Osteocyte (in vitro differentiated cells): ENCODE data around the gene PRKAA1. TPM values are rescaled to one million over a fixed set of nuclear protein-coding genes. Genes with fewer than 3 reads are reported as not detected.
A peak's percentile ranks its signal among the peaks of the same experiment; 100 is the strongest.

Source experiments
- DNase-seq: peaks from one replicate; pipeline ENCODE4 v3.0.0; 2021; ENCODE audit warnings: mixed read lengths; ENCODE audit not compliant: unreplicated experiment; ENCODE audit errors: extremely low spot score
- H3K27ac Mint-ChIP-seq: one replicate; pipeline ENCODE4 v1.8.0; 2021; ENCODE audit warnings: mild to moderate bottlenecking, mixed read lengths; ENCODE audit not compliant: unreplicated experiment
- H3K27me3 Mint-ChIP-seq: one replicate; pipeline ENCODE4 v1.8.0; 2021; ENCODE audit warnings: mixed read lengths; ENCODE audit not compliant: unreplicated experiment
- H3K36me3 Mint-ChIP-seq: one replicate; pipeline ENCODE4 v1.8.0; 2021; ENCODE audit warnings: mixed read lengths; ENCODE audit not compliant: unreplicated experiment
- H3K4me1 Mint-ChIP-seq: one replicate; pipeline ENCODE4 v1.8.0; 2021; ENCODE audit warnings: mixed read lengths; ENCODE audit not compliant: unreplicated experiment
- H3K4me3 Mint-ChIP-seq: one replicate; pipeline ENCODE4 v1.8.0; 2021; ENCODE audit warnings: mild to moderate bottlenecking, moderate library complexity, mixed read lengths; ENCODE audit not compliant: unreplicated experiment
- H3K9me3 Mint-ChIP-seq: one replicate; pipeline ENCODE4 v1.8.0; 2021; ENCODE audit warnings: mixed read lengths; ENCODE audit not compliant: unreplicated experiment
- total RNA-seq: library from RNA; stranded (reverse); gene quantifications from 2 replicates; pipeline ENCODE4 v1.2.1, GENCODE V29; 2021
- TF ChIP-seq, protein P1 (sequence below): fragments of 200-600 bp; sonication (generic); IDR thresholded peaks from 2 replicates; pipeline ENCODE4 v1.5.0; 2021; ENCODE audit warnings: antibody characterized with exemption, mild to moderate bottlenecking, moderate library complexity

PRKAA1 gene
- total RNA-seq, 1 donor from 2014 or later, result 91.1 TPM

DNA sequence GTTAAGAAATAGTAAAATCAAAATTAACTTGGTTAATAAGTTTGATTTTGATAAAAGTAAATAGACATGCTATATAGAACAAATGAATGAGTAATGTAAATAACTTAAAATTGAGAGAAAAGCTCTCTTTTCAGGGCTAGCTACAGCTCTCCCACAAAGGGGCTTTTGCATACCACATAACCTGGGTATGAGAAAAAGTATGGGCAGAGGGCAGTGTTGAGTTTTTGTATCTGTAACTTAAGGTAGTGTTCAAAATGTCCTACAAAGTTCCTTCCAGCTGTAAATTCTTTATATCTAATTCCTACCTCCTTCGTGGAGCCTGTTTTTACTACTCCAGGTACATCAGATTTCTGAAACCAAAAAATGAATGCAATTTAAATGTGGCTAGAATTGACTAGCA, 23.6 kb downstream of the PRKAA1 start:
- no peak overlapping the region for H3K4me3 Mint-ChIP-seq
- no peaks in the 10 kb centered on the region for H3K9me3 Mint-ChIP-seq
- DNase-seq, result no peak
- H3K27ac Mint-ChIP-seq, result no peak overlapping the region
- TF ChIP-seq, protein P1, sequence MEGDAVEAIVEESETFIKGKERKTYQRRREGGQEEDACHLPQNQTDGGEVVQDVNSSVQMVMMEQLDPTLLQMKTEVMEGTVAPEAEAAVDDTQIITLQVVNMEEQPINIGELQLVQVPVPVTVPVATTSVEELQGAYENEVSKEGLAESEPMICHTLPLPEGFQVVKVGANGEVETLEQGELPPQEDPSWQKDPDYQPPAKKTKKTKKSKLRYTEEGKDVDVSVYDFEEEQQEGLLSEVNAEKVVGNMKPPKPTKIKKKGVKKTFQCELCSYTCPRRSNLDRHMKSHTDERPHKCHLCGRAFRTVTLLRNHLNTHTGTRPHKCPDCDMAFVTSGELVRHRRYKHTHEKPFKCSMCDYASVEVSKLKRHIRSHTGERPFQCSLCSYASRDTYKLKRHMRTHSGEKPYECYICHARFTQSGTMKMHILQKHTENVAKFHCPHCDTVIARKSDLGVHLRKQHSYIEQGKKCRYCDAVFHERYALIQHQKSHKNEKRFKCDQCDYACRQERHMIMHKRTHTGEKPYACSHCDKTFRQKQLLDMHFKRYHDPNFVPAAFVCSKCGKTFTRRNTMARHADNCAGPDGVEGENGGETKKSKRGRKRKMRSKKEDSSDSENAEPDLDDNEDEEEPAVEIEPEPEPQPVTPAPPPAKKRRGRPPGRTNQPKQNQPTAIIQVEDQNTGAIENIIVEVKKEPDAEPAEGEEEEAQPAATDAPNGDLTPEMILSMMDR, result no peak
- peaks cover 26% of the 10 kb centered on the region for H3K36me3 Mint-ChIP-seq
- H3K27me3 Mint-ChIP-seq, result no peaks in the 10 kb centered on the region
- H3K4me1 Mint-ChIP-seq, result peaks cover 13% of the 10 kb centered on the region

DNA sequence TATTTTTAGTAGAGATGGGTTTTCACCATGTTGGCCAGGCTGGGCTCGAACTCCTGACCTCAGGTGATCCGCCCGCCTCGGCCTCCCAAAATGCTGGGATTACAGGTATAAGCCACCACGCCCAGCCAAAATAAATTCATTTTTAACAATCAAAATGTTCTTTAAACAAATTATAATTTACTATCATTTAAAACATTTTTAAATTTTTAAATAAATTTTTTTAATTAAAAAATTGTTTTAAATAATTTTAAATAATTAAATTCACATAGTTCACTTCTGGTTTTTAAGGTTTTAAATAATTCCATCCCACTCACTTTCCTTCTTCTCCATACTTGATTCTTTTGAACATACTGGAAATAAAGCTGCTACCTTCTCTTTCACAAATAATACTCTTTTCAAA, 27.4 kb downstream of the PRKAA1 start:
- Mint-ChIP-seq H3K9me3 (no peaks in the 10 kb centered on the region), H3K27me3 (no peaks in the 10 kb centered on the region), H3K4me3 (no peak overlapping the region), H3K27ac (no peak overlapping the region), H3K4me1 (peaks cover 3% of the 10 kb centered on the region), H3K36me3 (peaks cover 44% of the 10 kb centered on the region)
- DNase-seq, result no peak
- TF ChIP-seq, protein P1, result no peak

GRCh38 chr5:40762705-40763104, 35.5 kb downstream of the PRKAA1 start:
- H3K4me3 Mint-ChIP-seq, result no peak overlapping the region
- peaks cover 45% of the 10 kb centered on the region for H3K36me3 Mint-ChIP-seq
- no peak overlapping the region for H3K27ac Mint-ChIP-seq
- H3K4me1 Mint-ChIP-seq, result no peaks in the 10 kb centered on the region
- TF ChIP-seq, protein P1, result no peak
- no peaks in the 10 kb centered on the region for H3K27me3 Mint-ChIP-seq
- H3K9me3 Mint-ChIP-seq, result no peaks in the 10 kb centered on the region
- no peak for DNase-seq

DNA sequence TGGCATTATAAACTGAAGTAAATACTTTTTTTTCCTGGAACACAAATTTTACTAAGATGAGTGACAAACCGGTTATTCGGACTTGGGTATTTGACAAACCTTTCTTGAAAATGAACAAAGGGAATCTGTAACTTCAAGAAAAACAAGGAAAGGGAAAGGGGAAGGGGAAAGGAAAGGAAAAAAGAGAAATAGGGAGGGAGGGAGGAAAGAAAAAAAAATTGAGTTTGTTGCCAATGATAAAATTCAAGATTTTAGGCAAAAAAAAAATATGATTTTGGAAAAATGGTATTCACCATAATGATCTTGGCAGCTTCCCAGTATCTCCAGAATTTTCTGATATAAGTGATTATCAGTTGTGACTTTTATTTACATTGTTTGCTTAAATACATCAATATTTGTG, 40.8 kb downstream of the PRKAA1 start:
- no peak overlapping the region for H3K4me3 Mint-ChIP-seq
- H3K27me3 Mint-ChIP-seq, result no peaks in the 10 kb centered on the region
- H3K27ac Mint-ChIP-seq, result no peak overlapping the region
- H3K9me3 Mint-ChIP-seq, result no peaks in the 10 kb centered on the region
- peaks cover 12% of the 10 kb centered on the region for H3K36me3 Mint-ChIP-seq
- DNase-seq, result no peak
- TF ChIP-seq, protein P1, result no peak
- H3K4me1 Mint-ChIP-seq, result peaks cover 3% of the 10 kb centered on the region

DNA sequence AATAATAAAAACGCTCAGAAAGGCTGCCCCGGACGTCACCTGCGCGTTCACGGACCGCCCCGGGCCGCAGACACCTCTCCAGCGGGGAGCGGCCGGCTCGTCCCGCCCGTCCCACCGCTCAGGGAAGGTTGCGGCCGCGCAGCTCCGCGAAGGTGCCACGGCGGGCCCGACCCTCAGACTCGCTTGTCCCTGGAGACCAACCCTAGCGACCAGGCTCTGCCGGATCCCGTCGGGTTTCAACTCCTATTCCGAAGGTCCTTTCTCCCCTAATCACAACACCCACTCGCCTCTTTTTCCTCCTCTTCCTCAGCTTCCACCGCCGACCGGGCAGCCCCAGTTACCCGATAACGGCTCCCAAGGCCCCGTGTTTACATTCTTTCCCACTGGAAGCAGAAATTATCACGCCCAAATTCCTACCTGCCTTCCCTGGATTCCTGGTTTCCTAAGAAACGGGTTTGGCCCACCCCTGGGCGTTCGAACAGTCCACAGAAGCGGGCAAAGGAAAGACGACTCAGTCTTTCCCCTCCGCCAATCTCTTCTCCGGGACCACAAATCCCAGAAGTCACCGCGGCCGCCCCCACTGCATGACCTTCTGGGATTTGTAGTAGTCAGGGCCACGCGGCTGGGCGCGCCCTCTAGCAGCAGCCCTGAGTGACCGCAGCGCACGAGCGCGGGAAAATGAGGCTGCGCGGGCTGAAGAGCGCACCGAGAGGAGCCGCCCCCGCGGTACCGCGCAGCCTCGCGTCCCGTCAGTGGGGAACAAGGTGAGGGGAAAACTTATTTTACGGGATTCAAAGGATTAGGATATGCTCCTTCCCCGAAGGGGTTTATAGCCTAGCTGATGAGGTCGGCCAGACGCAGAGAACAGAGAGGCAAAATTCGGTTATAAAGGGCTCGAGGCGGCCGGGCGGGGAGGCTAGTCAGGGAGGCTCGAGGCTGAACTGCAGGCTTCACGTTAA, 42.5 kb downstream of the PRKAA1 start, which contains the start of gene TTC33:
TSS of gene TTC33 (minus strand) at position 555 of the 959 bp plus-strand sequence. CDS start 8,943 bp downstream, outside the sequence.
- H3K27me3 Mint-ChIP-seq, result no peaks in the 10 kb centered on the region
- DNase-seq, result peak; percentile 97
- no peak within 1 kb of the TSS for H3K27ac Mint-ChIP-seq
- TF ChIP-seq, protein P1, result peak; percentile 69
- H3K4me1 Mint-ChIP-seq, result peaks cover 3% of the 10 kb centered on the region
- peaks cover 6% of the 10 kb centered on the region for H3K9me3 Mint-ChIP-seq
- peaks cover 14% of the 10 kb centered on the region for H3K36me3 Mint-ChIP-seq
- no peak within 1 kb of the TSS for H3K4me3 Mint-ChIP-seq
